DOHH2 (cell line): ENCODE data around the gene DGAT2.

Experiments used
- EZH2phosphoT487 ChIP-seq: fragments of 200-600 bp; sonication (generic); IDR thresholded peaks from 2 replicates; pipeline ENCODE4 v1.6.1; 2017; ENCODE audit warnings: borderline replicate concordance, mild to moderate bottlenecking, antibody characterized with exemption, low read length, moderate library complexity, mixed read lengths
- TF ChIP-seq, protein P1 (sequence below): fragments of 200-600 bp; sonication (generic); IDR thresholded peaks from one replicate; pipeline ENCODE4 v1.5.1; 2014; ENCODE audit warnings: antibody characterized with exemption, mild to moderate bottlenecking, low read depth, low read length; ENCODE audit not compliant: poor library complexity, severe bottlenecking

DNA sequence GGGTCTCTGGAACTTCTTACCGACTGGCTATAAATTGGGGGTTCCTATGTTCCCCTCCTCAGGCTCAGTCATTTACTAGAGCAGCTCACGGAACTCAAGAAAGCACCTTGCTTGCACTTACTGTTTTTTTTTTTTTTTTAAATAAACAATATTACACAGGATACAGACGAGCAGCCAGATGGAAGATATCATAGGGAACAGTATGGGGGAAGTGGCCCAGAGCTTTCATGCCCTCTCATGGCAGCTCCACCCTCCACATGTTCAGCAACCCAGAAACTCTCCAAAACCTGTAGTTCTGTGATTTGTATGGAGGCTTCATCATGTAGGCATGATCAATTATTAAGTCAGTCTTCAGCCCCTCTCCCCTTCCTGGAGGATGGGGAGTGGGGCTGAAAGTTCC is 54.0 kb downstream of the DGAT2 start:
- TF ChIP-seq, protein P1, sequence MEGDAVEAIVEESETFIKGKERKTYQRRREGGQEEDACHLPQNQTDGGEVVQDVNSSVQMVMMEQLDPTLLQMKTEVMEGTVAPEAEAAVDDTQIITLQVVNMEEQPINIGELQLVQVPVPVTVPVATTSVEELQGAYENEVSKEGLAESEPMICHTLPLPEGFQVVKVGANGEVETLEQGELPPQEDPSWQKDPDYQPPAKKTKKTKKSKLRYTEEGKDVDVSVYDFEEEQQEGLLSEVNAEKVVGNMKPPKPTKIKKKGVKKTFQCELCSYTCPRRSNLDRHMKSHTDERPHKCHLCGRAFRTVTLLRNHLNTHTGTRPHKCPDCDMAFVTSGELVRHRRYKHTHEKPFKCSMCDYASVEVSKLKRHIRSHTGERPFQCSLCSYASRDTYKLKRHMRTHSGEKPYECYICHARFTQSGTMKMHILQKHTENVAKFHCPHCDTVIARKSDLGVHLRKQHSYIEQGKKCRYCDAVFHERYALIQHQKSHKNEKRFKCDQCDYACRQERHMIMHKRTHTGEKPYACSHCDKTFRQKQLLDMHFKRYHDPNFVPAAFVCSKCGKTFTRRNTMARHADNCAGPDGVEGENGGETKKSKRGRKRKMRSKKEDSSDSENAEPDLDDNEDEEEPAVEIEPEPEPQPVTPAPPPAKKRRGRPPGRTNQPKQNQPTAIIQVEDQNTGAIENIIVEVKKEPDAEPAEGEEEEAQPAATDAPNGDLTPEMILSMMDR: no peak
- no peak for TF ChIP-seq EZH2phosphoT487
